BJ (cell line): Measurements from ENCODE around the gene DZIP3. TPM values are rescaled to one million over a fixed set of nuclear protein-coding genes. Genes with fewer than 3 reads are reported as not detected.

Experiments
- CTCF ChIA-PET: fragments of 350-600 bp; formaldehyde crosslinking; extraction: SDS; loops from one replicate; lab custom pipeline; 2021; ENCODE audit warnings: antibody characterized with exemption, inconsistent platforms; lab: Yijun Ruan, JAX
- POLR2A ChIA-PET: fragments of 300-600 bp; sonication (Branson Sonifier 250); formaldehyde crosslinking; extraction: SDS; loops from one replicate; lab custom pipeline; 2021; ENCODE audit warnings: antibody characterized with exemption; lab: Charles Lee
- DNase-seq: peaks from one replicate; pipeline ENCODE4 v3.0.0-alpha.2; 2011; ENCODE audit warnings: low read depth
- H3K27me3 ChIP-seq: 2 replicates; pipeline ENCODE4 v1.6.0; 2011; ENCODE audit warnings: low read length; ENCODE audit not compliant: control insufficient read depth, insufficient read depth
- H3K36me3 ChIP-seq: 2 replicates; pipeline ENCODE4 v1.5.1; 2011; ENCODE audit warnings: low read length; ENCODE audit not compliant: control insufficient read depth, insufficient read depth
- H3K4me3 ChIP-seq: 2 replicates; pipeline ENCODE4 v1.5.1; 2011; ENCODE audit warnings: low read depth, mild to moderate bottlenecking, control low read depth, low read length
- CTCF ChIP-seq: IDR thresholded peaks from 2 replicates; pipeline ENCODE4 v1.5.1; 2011; ENCODE audit warnings: low read depth, mild to moderate bottlenecking, control low read depth, inconsistent platforms, low read length, moderate library complexity; ENCODE audit not compliant: insufficient read depth
- polyA plus RNA-seq: library from polyadenylated mRNA; depleted of rRNA; stranded (reverse); fragments of >200 nt; gene quantifications from 2 replicates; pipeline ENCODE4 v1.2.3, GENCODE V29; 2011; rRNA removed
- small RNA-seq: library from RNA; depleted of rRNA; stranded (forward); fragments of <200 nt; gene quantifications from one replicate; pipeline ENCODE3, GENCODE V24; 2012; ENCODE audit warnings: low replicate concordance, low read depth; ENCODE audit not compliant: insufficient read length

Gene DZIP3
- polyA plus RNA-seq, 1 experiment, result 5.4 TPM

- Histone ChIP-seq H3K36me3 (no peaks in the 10 kb centered on the region), H3K27me3 (no peaks in the 10 kb centered on the region), H3K4me3 (no peak overlapping the region)
- POLR2A ChIA-PET, result no interaction called here
- CTCF ChIA-PET, result no interaction called here
- DNase-seq, result no peak
- no peak for TF ChIP-seq CTCF
These were observed 134.6 kb downstream of the DZIP3 start for GRCh38 chr3:108724101-108724500.

- Histone ChIP-seq H3K27me3 (no peaks in the 10 kb centered on the region), H3K4me3 (no peak overlapping the region), H3K36me3 (no peaks in the 10 kb centered on the region)
- TF ChIP-seq CTCF, result no peak
- POLR2A ChIA-PET, result interaction anchor here (0.6 kb wide), 1 partner anchor 856 kb away, joined by 7 read pairs; no protein-coding TSS in a partner anchor
- CTCF ChIA-PET, result no interaction called here
- no peak for DNase-seq
These were observed 138.6 kb downstream of the DZIP3 start for GRCh38 chr3:108728105-108728504.

GRCh38 chr3:108728934-108729333 is 139.4 kb downstream of the DZIP3 start:
- H3K27me3 ChIP-seq, result no peaks in the 10 kb centered on the region
- ChIA-PET CTCF (no interaction called here), POLR2A (no interaction called here)
- H3K4me3 ChIP-seq, result no peak overlapping the region
- DNase-seq, result no peak
- H3K36me3 ChIP-seq, result no peaks in the 10 kb centered on the region
- TF ChIP-seq CTCF, result no peak

- DNase-seq, result no peak
- Histone ChIP-seq H3K27me3 (no peaks in the 10 kb centered on the region), H3K36me3 (no peaks in the 10 kb centered on the region), H3K4me3 (no peak overlapping the region)
- POLR2A ChIA-PET, result no interaction called here
- TF ChIP-seq CTCF, result no peak
- CTCF ChIA-PET, result no interaction called here
These were observed 147.3 kb downstream of the DZIP3 start for GRCh38 chr3:108736821-108737220.

- H3K27me3 ChIP-seq, result no peaks in the 10 kb centered on the region
- no peaks in the 10 kb centered on the region for H3K36me3 ChIP-seq
- no peak for TF ChIP-seq CTCF
- CTCF ChIA-PET, result no interaction called here
- H3K4me3 ChIP-seq, result no peak overlapping the region
- POLR2A ChIA-PET, result no interaction called here
- DNase-seq, result no peak
These were observed 153.4 kb downstream of the DZIP3 start for GRCh38 chr3:108742929-108743328.

Small RNAs within 50 kb of the gene (small RNA-seq; reads per million reads assigned to genes)
- gene AC092185.1, result not detected
- gene RF00156, result not detected

Other genes starting within 250 kb of the DZIP3 start
- 0.02 TPM in 2 replicates for gene MYH15, start 79.1 kb upstream of the DZIP3 start, polyA plus RNA-seq
- gene CIP2A, start 284 bp upstream of the DZIP3 start, polyA plus RNA-seq, result 8.9 and 17.3 TPM in 2 replicates
- not detected in 2 replicates for gene RETNLB, start 167.7 kb downstream of the DZIP3 start, polyA plus RNA-seq
- gene TRAT1, start 233.1 kb downstream of the DZIP3 start, polyA plus RNA-seq, result not detected in 2 replicates